OCI-LY7 (cell line): ENCODE data around the gene BDKRB2.

Source experiments
- CTCF ChIP-seq: fragments of 200-600 bp; sonication (generic); conservative IDR thresholded peaks from 2 replicates; pipeline ENCODE4 v1.5.1; 2014; ENCODE audit warnings: mild to moderate bottlenecking, antibody characterized with exemption, low read length, moderate library complexity, mixed read lengths
- EZH2phosphoT487 ChIP-seq: fragments of 200-600 bp; sonication (generic); IDR thresholded peaks from 2 replicates; pipeline ENCODE4 v1.6.1; 2018; ENCODE audit warnings: low read depth, borderline replicate concordance, mild to moderate bottlenecking, mixed run types, antibody characterized with exemption, low read length, moderate library complexity, mixed read lengths

GRCh38 chr14:96277890-96278289, 73.3 kb downstream of the BDKRB2 start:
- TF ChIP-seq CTCF: no peak
- TF ChIP-seq EZH2phosphoT487: no peak
